Retina (tissue), 1 donor: ENCODE measurements around the gene TOP3B.
"Not testable (repeated sequence)": the region's sequence is repeated elsewhere in the genome, so short reads cannot be mapped to it uniquely, and the experiment has no call there.

Experiments used
- DNase-seq: peaks from one replicate; pipeline ENCODE4 v3.0.0-alpha.2; 2016

The TOP3B gene

GRCh38 chr22:21941921-21942320 lies 40.7 kb downstream of the TOP3B start:
- no peak for DNase-seq

GRCh38 chr22:21940521-21940920 lies 42.1 kb downstream of the TOP3B start:
- no peak for DNase-seq

DNA sequence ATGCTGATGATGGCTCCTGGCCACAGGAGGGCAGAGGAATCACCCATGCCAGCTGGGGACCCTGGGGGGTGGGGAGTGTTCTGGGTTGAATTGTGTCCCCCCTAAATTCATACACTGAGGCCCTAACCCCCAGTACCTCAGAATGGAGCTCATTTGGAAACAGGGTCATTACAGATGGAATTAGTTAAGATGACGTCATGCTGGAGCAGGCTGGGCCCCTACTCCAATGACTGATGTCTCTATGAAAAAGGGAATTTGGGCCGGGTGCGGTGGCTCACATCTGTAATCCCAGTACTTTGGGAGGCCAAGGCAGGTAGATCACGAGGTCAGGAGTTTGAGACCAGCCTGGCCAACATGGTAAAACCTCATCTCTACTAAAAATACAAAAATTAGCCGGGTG lies 42.7 kb downstream of the TOP3B start:
- DNase-seq: not testable (repeated sequence)

GRCh38 chr22:21939461-21939913 lies 43.1 kb downstream of the TOP3B start:
- DNase-seq: peak; percentile 53

GRCh38 chr22:21938906-21939305 lies 43.7 kb downstream of the TOP3B start:
- DNase-seq: no peak

GRCh38 chr22:21938071-21938822 lies 44.3 kb downstream of the TOP3B start:
- peak; percentile 98 for DNase-seq

- DNase-seq: no peak
Observed at GRCh38 chr22:21937821-21938070, 44.8 kb downstream of the TOP3B start.

DNA sequence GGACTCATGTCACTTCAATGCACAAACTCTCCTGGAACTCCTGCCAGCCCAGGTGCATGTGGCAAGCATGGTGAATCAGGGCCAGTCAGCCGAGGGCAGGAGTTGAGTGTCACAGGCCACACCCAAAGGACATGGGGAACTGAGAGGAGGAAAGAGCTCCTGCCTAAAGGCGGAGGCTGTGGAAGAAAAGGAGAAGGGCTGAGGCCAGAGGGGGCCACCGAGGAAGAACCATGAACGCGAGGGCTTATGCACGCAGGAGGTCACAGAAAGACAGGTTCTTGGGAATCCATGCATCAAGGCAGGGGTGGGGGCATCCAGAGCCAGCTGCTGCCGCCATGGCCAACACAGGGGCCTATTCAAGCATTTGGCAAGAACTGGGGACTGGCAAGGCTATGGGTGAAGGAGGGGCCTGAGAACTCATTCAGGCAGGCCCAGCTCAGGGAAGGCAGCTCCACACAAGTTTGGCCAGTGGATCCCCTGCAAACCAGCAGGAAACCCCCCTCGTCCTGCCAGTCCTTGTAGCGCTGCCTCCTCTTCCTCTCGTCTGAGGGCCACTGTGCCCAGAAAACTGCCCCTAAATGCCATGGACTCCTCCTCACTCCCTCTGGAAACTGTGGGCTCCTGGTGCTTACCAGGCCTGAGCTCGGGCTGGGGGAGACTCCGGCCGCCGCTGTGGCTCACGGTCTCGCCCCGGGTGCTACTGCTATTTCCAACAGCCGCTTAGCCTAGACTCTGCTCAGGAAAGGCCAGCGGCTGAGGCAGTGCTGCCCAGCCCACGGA lies 45.4 kb downstream of the TOP3B start:
- no peak for DNase-seq

- DNase-seq: no peak
Observed at GRCh38 chr22:21936151-21936775, 46.3 kb downstream of the TOP3B start.

- DNase-seq: no peak
Observed at GRCh38 chr22:21933910-21934309, 48.7 kb downstream of the TOP3B start.

DNA sequence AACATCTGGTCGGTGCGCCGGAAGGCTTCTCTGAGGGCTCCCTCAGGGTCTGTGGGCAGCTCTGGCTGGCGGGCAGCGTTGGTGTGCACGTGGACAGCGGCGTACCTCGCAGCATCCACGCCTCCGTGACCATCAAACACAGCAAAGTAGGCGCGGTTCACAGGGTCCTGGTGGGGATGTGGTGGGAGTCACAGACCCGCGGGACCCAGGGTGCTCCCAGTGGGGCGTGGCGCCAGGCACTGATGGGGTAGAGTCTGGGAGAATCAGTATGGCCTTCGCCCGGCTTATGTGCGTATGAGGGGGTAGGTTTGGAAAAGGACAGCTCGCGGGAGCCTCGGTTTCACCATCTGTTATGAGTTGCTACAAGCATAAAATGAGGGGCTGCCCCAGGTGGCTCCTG lies 49.2 kb downstream of the TOP3B start:
- DNase-seq: no peak

DNA sequence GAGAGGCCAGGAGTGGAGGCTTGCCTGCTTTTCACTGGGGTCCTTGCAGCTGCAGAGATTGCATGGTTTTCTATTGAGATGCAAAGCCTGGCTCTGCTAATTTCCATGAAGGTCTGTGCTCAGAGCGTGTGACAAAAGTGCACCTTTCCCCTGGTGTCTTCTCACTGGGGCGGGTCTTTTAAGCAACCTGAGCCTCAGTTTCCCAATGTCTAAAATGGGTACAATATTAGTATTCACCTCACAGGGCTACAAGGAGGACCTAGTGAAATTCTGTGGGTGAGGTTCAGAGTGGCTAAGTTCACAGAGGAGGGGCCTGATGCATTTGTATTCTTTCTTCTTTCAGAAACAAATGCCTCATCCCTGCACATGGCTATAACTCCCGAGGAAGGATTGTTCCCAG lies 50.2 kb downstream of the TOP3B start:
- DNase-seq: no peak

GRCh38 chr22:21931056-21931455 lies 51.5 kb downstream of the TOP3B start:
- DNase-seq: no peak

GRCh38 chr22:21929253-21929652 lies 53.3 kb downstream of the TOP3B start:
- DNase-seq: no peak

- no peak for DNase-seq
Observed at GRCh38 chr22:21928048-21928447, 54.5 kb downstream of the TOP3B start.

DNA sequence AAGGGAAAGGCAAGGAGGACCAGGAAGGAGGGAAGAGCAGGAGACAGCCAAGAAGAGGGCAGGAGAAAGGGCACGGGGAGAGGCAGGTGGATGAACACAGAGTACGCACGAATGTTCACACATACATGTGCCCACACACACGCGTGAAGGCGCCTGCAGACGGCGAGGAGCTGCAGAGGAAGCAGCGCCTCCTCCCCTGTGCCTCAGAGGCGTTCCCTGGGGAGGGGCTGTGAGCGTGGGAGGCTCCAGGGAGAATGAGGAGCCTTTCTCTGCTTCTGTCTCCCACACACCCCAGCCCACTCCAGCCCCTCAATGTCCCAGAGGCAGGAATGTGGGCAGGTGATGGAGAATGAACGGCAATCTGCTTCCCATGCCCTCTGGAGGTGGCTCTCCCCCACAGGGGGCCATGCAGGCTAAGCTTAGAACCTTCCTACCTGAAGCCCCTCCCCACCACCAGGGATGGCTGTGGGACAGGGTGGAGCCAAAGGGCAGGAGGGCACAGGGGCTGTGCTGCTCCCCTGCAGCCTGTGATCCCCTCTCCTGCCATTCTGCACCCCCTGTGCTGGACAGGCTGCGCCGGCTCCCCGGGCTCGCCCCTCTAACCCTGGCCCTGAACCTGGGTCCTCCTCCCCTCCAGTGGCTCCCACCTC lies 55.3 kb downstream of the TOP3B start:
- DNase-seq: no peak

- DNase-seq: no peak
Observed at GRCh38 chr22:21926728-21927127, 55.9 kb downstream of the TOP3B start.

DNA sequence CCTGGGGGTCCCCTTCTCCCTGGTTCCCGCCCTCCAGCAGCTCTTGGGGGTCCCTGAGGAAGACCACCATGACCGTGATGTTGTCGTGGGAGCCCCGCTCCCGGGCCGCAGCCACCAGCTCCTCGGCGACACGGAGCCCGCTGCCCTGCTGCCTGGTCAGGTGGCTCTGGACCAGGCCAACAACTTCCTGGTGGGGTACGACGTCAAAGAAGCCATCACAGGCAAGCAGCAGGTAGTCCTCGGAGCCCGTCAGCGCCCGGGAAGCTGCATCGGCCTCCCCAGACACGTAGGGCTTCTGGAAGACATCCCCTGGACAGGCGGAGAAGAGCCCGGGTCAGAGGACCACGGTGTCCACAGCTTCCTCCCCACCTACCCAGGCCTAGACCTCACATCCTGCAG lies 59.4 kb downstream of the TOP3B start:
- DNase-seq: no peak

DNA sequence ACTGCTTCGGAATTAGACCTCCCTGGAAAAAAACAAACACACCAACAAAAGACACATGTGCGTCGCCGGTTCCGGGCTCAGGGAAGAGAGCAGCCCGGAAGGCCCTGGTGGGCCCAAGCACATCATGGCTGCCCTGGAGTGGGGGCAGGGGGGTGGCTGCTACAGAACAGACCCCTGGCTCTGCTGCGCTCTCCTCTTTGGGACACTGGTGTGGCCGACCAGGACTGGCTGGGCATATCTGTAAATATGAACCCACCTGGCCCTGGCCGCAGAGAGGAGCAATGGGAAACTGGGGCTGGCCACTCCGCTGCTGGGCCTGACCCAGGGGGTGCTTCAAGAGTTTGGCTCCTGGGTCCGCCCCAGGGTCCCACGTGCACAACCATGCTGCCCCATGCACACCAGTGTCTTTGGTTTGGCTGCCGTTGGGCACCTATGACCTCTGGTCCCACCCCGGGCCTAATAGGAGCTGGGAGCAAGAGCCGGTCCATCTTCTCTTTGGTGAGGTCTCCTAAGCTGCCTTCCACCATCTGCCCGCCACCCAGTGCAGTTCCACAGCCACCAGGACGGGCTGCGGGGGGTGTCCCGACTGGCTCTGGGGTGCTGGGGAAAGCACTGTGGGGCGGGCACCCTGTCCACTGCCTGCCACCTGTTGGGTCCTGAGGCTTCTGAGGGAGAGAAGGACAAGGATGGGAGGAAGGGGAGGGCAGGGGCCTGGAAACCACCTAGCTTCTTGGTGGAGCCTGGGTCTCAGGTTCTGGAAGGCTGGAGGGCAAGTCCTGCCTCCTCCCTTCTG lies 60.0 kb downstream of the TOP3B start:
- no peak for DNase-seq

GRCh38 chr22:21921729-21922128 lies 60.9 kb downstream of the TOP3B start:
- no peak for DNase-seq

- DNase-seq: no peak
Observed at GRCh38 chr22:21921184-21921721, 61.3 kb downstream of the TOP3B start.
